T-cell (primary cell): ENCODE results near the gene P2RX4. TPM values are rescaled to one million over a fixed set of nuclear protein-coding genes. Genes with fewer than 3 reads are reported as not detected.
A peak's percentile ranks its signal among the peaks of the same experiment; 100 is the strongest.
"Not testable (repeated sequence)": the region's sequence is repeated elsewhere in the genome, so short reads cannot be mapped to it uniquely, and the experiment has no call there.

Source experiments
- ATAC-seq, 4 experiments: fragments of 200-7000 bp in 3 of 4; fragments of 150-1000 bp in 1 of 4; cut with Tn5 transposase; replicated peaks in 1 of 4; 1 replicate in 3 of 4; 2 replicates in 1 of 4; pipeline ENCODE4 v1.10.0; 2021; ENCODE audit warnings: moderate library complexity in 3 of 4, mild to moderate bottlenecking in 2 of 4, moderate number of reproducible peaks in 1 of 4
- CTCF ChIA-PET, 2 donors: fragments of 300-600 bp; sonication (Branson Sonifier 250); formaldehyde crosslinking; loops; one replicate each; lab custom pipeline; 2022; ENCODE audit warnings: antibody characterized with exemption in 2 of 2; lab: Charles Lee
- POLR2A ChIA-PET, 2 donors: fragments of 300-600 bp; sonication (Branson Sonifier 250); formaldehyde crosslinking; loops; one replicate each; lab custom pipeline; 2022; ENCODE audit warnings: antibody characterized with exemption in 2 of 2; lab: Charles Lee
- DNase-seq, 35 experiments: peaks; one replicate each; pipeline versions ENCODE4 v3.0.0 to v3.0.0-alpha.2; 2013 to 2023
- H3K27ac ChIP-seq: one replicate; pipeline ENCODE4 v1.5.1; 2013; ENCODE audit warnings: low read length
- H3K27me3 ChIP-seq, 2 experiments: replicated peaks in 1 of 2; 1 replicate in 1 of 2; 2 replicates in 1 of 2; pipeline versions ENCODE4 v1.6.1 to v1.7.0; 2013; ENCODE audit warnings: low read length in 1 of 2, mixed read lengths in 1 of 2; ENCODE audit not compliant: control insufficient read depth in 2 of 2, insufficient read depth in 2 of 2; ENCODE audit errors: extremely low read depth in 1 of 2
- H3K36me3 ChIP-seq, 2 donors: 1 replicate in 1 of 2; 2 replicates in 1 of 2; pipeline versions ENCODE4 v1.6.1 to v1.7.0; 2013; ENCODE audit warnings: low read length in 1 of 2; ENCODE audit not compliant: control insufficient read depth in 2 of 2, insufficient read depth in 1 of 2; ENCODE audit errors: extremely low read depth in 1 of 2
- H3K4me1 ChIP-seq, 2 experiments: 1 replicate in 1 of 2; 2 replicates in 1 of 2; pipeline versions ENCODE4 v1.6.1 to v1.7.0; 2013; ENCODE audit warnings: low read length in 2 of 2, mixed read lengths in 1 of 2; ENCODE audit not compliant: insufficient read depth in 2 of 2, control insufficient read depth in 1 of 2; ENCODE audit errors: extremely low read depth in 1 of 2
- H3K4me3 ChIP-seq, 2 donors: 1 replicate in 1 of 2; 2 replicates in 1 of 2; pipeline versions ENCODE4 v1.5.1 to v1.7.0; 2013; ENCODE audit warnings: mild to moderate bottlenecking in 2 of 2, low read length in 1 of 2, moderate library complexity in 1 of 2; ENCODE audit not compliant: control insufficient read depth in 1 of 2; ENCODE audit errors: extremely low read depth in 1 of 2
- H3K9me3 ChIP-seq: 2 replicates; pipeline ENCODE4 v1.7.0; 2013
- H3K27ac Mint-ChIP-seq, 2 donors: one replicate each; pipeline ENCODE4 v1.8.0; 2020 to 2021; ENCODE audit warnings: mild to moderate bottlenecking in 2 of 2, mixed read lengths in 2 of 2
- H3K27me3 Mint-ChIP-seq, 2 donors: one replicate each; pipeline ENCODE4 v1.8.0; 2021 to 2022; ENCODE audit warnings: mixed read lengths in 2 of 2
- H3K36me3 Mint-ChIP-seq: one replicate; pipeline ENCODE4 v1.8.0; 2021; ENCODE audit warnings: mixed read lengths
- H3K4me1 Mint-ChIP-seq, 3 donors: one replicate each; pipeline ENCODE4 v1.8.0; 2020 to 2022; ENCODE audit warnings: mixed read lengths in 3 of 3, mild to moderate bottlenecking in 1 of 3
- H3K4me3 Mint-ChIP-seq, 3 donors: one replicate each; pipeline ENCODE4 v1.8.0; 2020 to 2022; ENCODE audit warnings: mild to moderate bottlenecking in 3 of 3, mixed read lengths in 3 of 3, moderate library complexity in 3 of 3
- H3K9me3 Mint-ChIP-seq, 3 donors: one replicate each; pipeline ENCODE4 v1.8.0; 2020 to 2022; ENCODE audit warnings: mixed read lengths in 3 of 3
- WGBS: methylation state at CpG from one replicate; pipeline ENCODE4 v1.1.5; 2013; ENCODE audit warnings: missing lambda C conversion rate; ENCODE audit not compliant: insufficient coverage; 5-methylcytosine and 5-hydroxymethylcytosine counted together
- total RNA-seq, 35 experiments: library from RNA in 6 of 35; stranded (reverse) in 6 of 35; fragments of 120-200 nt in 1 of 35; gene quantifications; one replicate each; pipeline versions ENCODE4 v1.2.1 to v1.2.4 and lab custom pipeline; 2013 to 2026

The P2RX4 gene, protein sequence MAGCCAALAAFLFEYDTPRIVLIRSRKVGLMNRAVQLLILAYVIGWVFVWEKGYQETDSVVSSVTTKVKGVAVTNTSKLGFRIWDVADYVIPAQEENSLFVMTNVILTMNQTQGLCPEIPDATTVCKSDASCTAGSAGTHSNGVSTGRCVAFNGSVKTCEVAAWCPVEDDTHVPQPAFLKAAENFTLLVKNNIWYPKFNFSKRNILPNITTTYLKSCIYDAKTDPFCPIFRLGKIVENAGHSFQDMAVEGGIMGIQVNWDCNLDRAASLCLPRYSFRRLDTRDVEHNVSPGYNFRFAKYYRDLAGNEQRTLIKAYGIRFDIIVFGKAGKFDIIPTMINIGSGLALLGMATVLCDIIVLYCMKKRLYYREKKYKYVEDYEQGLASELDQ
- total RNA-seq (10 to 100 TPM; 36.2 to 62.3 (median 36.9) TPM), total RNA-seq (lab: John Stamatoyannopoulos, UW) (28.6 to 85.1 (median 50.1) reads per million in 29 experiments)
- total RNA-seq (2013), result 31.7 TPM

DNA sequence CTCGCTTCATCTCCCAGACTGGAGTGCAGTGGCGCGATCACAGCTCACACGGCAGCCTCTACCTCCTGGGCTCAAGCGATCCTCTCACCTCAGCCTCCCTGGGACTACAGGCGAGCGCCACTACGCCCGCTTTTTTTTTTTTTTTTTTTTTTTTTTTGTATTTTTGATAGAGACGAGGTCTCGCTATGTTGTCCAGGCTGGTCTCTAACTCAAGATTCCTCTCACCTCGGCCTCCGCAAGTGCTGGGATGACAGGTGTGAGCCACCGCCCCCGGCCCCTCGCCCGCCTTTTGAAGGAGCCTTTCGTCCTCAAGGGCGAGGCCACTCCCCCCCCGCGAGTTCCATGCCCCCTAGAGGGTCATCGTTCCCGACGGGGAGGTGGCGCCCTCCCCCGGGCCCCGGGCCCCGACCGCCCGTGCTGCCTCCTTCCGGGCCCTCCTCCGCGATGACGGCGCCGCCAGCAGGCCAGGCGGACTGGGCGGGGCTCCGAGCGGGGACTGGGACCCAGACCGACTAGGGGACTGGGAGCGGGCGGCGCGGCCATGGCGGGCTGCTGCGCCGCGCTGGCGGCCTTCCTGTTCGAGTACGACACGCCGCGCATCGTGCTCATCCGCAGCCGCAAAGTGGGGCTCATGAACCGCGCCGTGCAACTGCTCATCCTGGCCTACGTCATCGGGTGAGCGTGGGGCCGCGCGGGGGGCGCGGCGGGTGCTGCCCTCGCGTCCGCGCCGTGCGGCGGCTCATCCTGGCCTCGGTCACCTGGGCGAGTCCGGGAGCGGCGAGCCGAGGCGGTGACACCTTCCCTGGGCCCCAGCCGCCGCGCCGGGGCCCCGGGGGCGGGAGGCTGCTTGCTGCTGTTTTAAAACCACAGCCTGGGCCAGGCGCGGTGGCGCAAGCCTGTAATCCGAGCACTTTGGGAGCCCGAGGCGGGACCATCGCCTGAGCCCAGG, at the start of gene P2RX4:
TSS of gene P2RX4 (plus strand) at position 506 of the 949 bp plus-strand sequence. CDS start at position 542, 36 bp downstream.
- H3K9me3 Mint-ChIP-seq, result no peaks in the 10 kb centered on the region
- under 1% methylated on average over 84 of the region's 97 CpGs for WGBS
- H3K4me1 Mint-ChIP-seq, result peaks cover 29 to 38% (median 37%) of the 10 kb centered on the region in 3 donors
- H3K36me3 Mint-ChIP-seq, result peaks cover 2% of the 10 kb centered on the region
- H3K4me3 Mint-ChIP-seq, result peak within 1 kb of the TSS; percentile 83 to 91 (median 89)
- ATAC-seq, result peak; percentile 86 to 87 (median 86)
- peak within 1 kb of the TSS; percentile 62 to 83 for H3K4me3 ChIP-seq
- peak within 1 kb of the TSS; percentile 93 to 94 for H3K27ac Mint-ChIP-seq
- no peaks in the 10 kb centered on the region for H3K27me3 Mint-ChIP-seq
- ChIA-PET POLR2A (no interaction called here), CTCF (interaction anchor here in 1 of 2 donors (0.6 kb wide), 1 partner anchor 246 kb away, joined by 5 read pairs; no protein-coding TSS in a partner anchor)
- H3K4me1 ChIP-seq, result peaks cover 3 to 32% of the 10 kb centered on the region in 2 experiments
- H3K9me3 ChIP-seq, result no peaks in the 10 kb centered on the region
- no peaks in the 10 kb centered on the region for H3K27me3 ChIP-seq
- peak; percentile 75 to 94 (median 87) for DNase-seq
- peak within 1 kb of the TSS; percentile 90 for H3K27ac ChIP-seq
- H3K36me3 ChIP-seq, result peaks cover 0 to 8% of the 10 kb centered on the region in 2 donors

DNA sequence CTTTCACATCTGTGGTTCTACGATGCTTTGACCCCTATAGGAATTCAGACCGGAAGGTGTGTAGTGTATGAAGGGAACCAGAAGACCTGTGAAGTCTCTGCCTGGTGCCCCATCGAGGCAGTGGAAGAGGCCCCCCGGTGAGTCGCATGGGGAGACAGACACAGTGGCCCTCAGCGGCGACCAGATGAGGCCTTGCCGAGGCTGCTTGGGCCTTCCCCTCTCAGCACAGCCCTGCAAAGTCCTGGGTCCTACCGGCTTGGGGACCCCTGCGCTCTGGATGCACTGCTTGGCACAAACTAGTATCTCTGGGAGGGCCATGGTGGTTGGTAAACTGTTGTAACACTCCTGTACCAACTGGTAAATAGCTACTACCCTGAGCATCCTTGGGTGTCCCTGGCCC, 47.5 kb upstream of the P2RX4 start:
- H3K4me3 ChIP-seq, result no peak overlapping the region
- no peaks in the 10 kb centered on the region for H3K9me3 ChIP-seq
- peaks cover 6 to 10% (median 6%) of the 10 kb centered on the region in 3 donors for H3K9me3 Mint-ChIP-seq
- POLR2A ChIA-PET, result no interaction called here
- H3K27me3 Mint-ChIP-seq, result no peaks in the 10 kb centered on the region
- H3K4me1 ChIP-seq, result no peaks in the 10 kb centered on the region
- no peaks in the 10 kb centered on the region for H3K4me1 Mint-ChIP-seq
- H3K36me3 ChIP-seq, result peaks cover 3 to 34% of the 10 kb centered on the region in 2 donors
- no peak overlapping the region for H3K27ac ChIP-seq
- 97% methylated on average over 9 of the region's 10 CpGs for WGBS
- H3K27me3 ChIP-seq, result no peaks in the 10 kb centered on the region
- CTCF ChIA-PET, result no interaction called here
- H3K27ac Mint-ChIP-seq, result no peak overlapping the region
- no peak for DNase-seq
- H3K36me3 Mint-ChIP-seq, result peaks cover 56% of the 10 kb centered on the region
- no peak overlapping the region for H3K4me3 Mint-ChIP-seq
- ATAC-seq, result no peak

DNA sequence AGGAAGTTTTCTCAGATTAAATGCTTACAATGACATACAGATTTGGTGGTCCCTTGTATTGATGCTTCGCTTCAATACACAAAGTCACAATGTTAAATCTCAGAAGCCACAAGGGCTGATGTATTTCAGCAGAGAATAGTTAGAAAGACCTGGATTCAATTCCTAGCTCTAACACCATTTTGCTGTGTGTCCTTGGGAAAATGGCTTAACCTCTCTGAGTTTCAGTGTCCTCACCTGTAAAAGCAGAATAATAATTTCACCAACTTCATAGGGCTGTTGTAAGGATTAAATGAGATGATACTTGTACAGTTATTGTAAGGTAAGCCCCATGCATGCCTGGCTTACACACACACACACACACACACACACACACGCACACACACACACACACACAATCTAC, 46.9 kb upstream of the P2RX4 start:
- Histone ChIP-seq H3K4me3 (no peak overlapping the region), H3K9me3 (no peaks in the 10 kb centered on the region), H3K4me1 (no peaks in the 10 kb centered on the region), H3K36me3 (peaks cover 3 to 36% of the 10 kb centered on the region in 2 donors), H3K27ac (no peak overlapping the region), H3K27me3 (no peaks in the 10 kb centered on the region)
- WGBS, result no CpG with 5 or more reads among the region's 2 CpGs
- H3K27ac Mint-ChIP-seq, result no peak overlapping the region
- peaks cover 5 to 9% (median 5%) of the 10 kb centered on the region in 3 donors for H3K9me3 Mint-ChIP-seq
- H3K4me3 Mint-ChIP-seq, result no peak overlapping the region
- no peak for ATAC-seq
- peaks cover 51% of the 10 kb centered on the region for H3K36me3 Mint-ChIP-seq
- ChIA-PET CTCF (no interaction called here), POLR2A (no interaction called here)
- DNase-seq, result no peak
- no peaks in the 10 kb centered on the region for H3K27me3 Mint-ChIP-seq
- no peaks in the 10 kb centered on the region for H3K4me1 Mint-ChIP-seq

DNA sequence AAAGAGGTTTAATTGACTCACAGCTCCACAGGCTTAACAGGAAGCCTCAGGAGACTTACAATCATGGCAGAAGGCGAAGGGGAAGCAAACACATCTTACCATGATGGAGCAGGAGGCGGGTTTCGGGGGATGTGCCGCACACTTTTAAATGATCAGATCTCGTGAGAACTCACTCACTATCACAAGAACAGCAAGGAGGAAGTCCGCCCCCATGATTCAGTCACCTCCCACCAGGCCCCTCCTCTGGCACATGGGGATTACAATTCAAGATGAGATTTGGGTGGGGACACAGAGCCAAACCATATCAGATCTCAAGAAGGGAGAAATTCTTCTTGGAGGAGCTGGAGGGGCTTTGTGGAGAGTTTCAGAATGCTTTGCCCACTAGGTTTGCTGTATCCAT, 45.1 kb upstream of the P2RX4 start:
- CTCF ChIA-PET, POLR2A ChIA-PET, H3K27ac Mint-ChIP-seq, H3K4me3 Mint-ChIP-seq, H3K9me3 ChIP-seq, H3K27ac ChIP-seq, H3K4me1 Mint-ChIP-seq, H3K9me3 Mint-ChIP-seq, H3K4me1 ChIP-seq, DNase-seq, ATAC-seq, H3K27me3 Mint-ChIP-seq, H3K27me3 ChIP-seq, H3K4me3 ChIP-seq: not testable (repeated sequence)
- H3K36me3 Mint-ChIP-seq, result peaks cover 43% of the 10 kb centered on the region
- no CpG with 5 or more reads among the region's 6 CpGs for WGBS
- H3K36me3 ChIP-seq, result peaks cover 3 to 36% of the 10 kb centered on the region in 2 donors

DNA sequence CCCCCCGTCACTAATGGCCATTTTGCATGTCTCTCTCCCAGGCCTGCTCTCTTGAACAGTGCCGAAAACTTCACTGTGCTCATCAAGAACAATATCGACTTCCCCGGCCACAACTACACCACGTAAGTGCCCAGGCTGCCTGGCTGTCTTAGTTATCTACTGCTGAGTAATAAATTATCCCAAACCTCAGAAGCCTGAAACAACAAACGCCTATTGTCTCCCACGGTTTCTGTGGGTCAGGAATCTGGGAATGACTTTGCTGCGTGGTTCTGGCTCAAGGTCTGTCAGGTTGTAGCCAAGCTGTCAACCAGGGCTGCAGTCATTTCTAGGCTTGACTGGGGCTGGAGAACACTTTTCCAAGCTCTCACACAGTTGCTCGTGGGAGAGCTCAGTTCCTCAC, 44.6 kb upstream of the P2RX4 start:
- H3K36me3 Mint-ChIP-seq, result peaks cover 42% of the 10 kb centered on the region
- Histone ChIP-seq H3K9me3 (no peaks in the 10 kb centered on the region), H3K36me3 (peaks cover 3 to 36% of the 10 kb centered on the region in 2 donors), H3K4me1 (no peaks in the 10 kb centered on the region), H3K27ac (no peak overlapping the region), H3K27me3 (no peaks in the 10 kb centered on the region), H3K4me3 (no peak overlapping the region)
- DNase-seq (no peak), ATAC-seq (no peak)
- ChIA-PET CTCF (no interaction called here), POLR2A (no interaction called here)
- H3K27me3 Mint-ChIP-seq, result no peaks in the 10 kb centered on the region
- H3K27ac Mint-ChIP-seq, result no peak overlapping the region
- H3K4me1 Mint-ChIP-seq, result no peaks in the 10 kb centered on the region
- H3K4me3 Mint-ChIP-seq, result no peak overlapping the region
- no peaks in the 10 kb centered on the region for H3K9me3 Mint-ChIP-seq
- WGBS, result 93% methylated on average over 8 of the region's 9 CpGs

DNA sequence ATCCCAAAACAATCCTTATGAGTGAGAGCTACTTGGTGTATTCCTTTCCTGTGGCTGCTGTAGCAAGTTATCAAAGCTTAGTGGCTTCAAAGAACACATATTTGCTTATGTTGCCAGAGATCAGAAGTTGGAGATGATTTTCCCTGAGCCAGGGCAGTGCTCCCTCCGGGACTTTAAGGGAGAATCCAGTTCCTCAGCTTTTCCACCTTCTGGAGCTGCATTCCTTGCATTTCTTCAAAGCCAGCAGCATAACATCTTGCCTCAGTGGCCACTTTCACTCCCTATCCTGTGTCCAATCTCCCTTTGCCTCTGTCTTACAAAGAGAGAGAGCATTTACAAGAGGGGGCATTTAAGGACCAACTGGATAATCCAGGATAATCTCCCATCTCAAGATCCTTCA, 43.6 kb upstream of the P2RX4 start:
- H3K36me3 ChIP-seq, result peaks cover 3 to 33% of the 10 kb centered on the region in 2 donors
- no peaks in the 10 kb centered on the region for H3K27me3 ChIP-seq
- 67% methylated on average over 1 of the region's 1 CpG for WGBS
- no peaks in the 10 kb centered on the region for H3K9me3 ChIP-seq
- no peak overlapping the region for H3K4me3 Mint-ChIP-seq
- no peak overlapping the region for H3K4me3 ChIP-seq
- H3K27me3 Mint-ChIP-seq, result no peaks in the 10 kb centered on the region
- ATAC-seq (no peak), DNase-seq (no peak)
- H3K27ac ChIP-seq, result no peak overlapping the region
- H3K4me1 ChIP-seq, result no peaks in the 10 kb centered on the region
- no peaks in the 10 kb centered on the region for H3K4me1 Mint-ChIP-seq
- H3K9me3 Mint-ChIP-seq, result no peaks in the 10 kb centered on the region
- ChIA-PET CTCF (no interaction called here), POLR2A (interaction anchor here in 1 of 2 donors (0.7 kb wide), 1 partner anchor 20 kb away, joined by 5 read pairs; no protein-coding TSS in a partner anchor)
- peaks cover 36% of the 10 kb centered on the region for H3K36me3 Mint-ChIP-seq
- peak overlapping the region in 1 of 2 donors; percentile 22 for H3K27ac Mint-ChIP-seq
